ENCODE data around the gene PGF. TPM values are rescaled to one million over a fixed set of nuclear protein-coding genes. Genes with fewer than 3 reads are reported as not detected.

PGF gene
- total RNA-seq, 1 donor, result 16.3 TPM

DNA sequence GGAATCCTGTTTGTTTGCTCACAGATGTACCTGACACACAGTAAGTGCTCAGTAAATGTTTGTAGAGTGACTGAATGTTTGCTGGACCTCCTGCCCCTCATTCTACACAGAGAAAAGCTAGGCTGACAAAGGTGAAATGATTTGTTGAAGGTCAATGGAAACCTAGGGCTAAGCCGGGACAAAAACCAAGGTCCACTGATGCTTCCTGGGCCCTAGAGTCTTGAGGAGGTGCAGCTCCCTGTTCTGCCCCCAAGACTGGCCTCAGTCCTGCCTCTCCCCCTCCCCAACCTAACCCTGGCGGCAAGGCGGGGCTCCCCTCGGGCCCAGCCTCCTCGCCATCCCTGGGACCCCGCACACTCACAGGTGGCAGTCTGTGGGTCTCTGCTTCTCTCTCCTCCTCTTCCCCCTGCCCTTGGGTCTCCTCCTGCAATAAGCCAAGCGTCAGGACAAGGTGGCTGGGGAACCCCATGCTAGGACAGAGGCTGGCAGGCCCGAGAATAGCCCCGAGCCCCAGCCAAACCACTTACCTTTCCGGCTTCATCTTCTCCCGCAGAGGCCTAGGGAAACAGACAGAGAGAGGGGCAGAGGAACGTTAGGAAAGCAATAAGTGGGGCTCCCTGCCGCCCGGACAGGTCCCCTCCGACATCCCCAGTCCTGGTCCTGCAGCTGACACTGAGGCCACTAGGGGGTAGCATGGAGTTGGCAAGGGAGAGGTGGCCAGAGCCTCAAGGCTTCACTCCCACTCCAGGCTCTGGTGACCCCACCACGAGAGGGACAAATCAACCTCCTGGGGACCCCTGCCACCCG, 9.3 kb downstream of the PGF start:
- H3K79me2 ChIP-seq (ENCODE audit: insufficient read depth, low read length), result no peaks in the 10 kb centered on the region
- H3K4me1 ChIP-seq (ENCODE audit: insufficient read depth, low read length), result peaks cover 10% of the 10 kb centered on the region
- H3K9me3 ChIP-seq (ENCODE audit: low read depth, low read length), result no peaks in the 10 kb centered on the region
- no peaks in the 10 kb centered on the region for H3K27me3 ChIP-seq (ENCODE audit: insufficient read depth, low read length)
- no peak overlapping the region for H3K4me2 ChIP-seq (ENCODE audit: insufficient read depth, low read length)
- H2AFZ ChIP-seq (ENCODE audit: low read length), result peak overlapping the region; percentile 13
- TF ChIP-seq, protein P1, sequence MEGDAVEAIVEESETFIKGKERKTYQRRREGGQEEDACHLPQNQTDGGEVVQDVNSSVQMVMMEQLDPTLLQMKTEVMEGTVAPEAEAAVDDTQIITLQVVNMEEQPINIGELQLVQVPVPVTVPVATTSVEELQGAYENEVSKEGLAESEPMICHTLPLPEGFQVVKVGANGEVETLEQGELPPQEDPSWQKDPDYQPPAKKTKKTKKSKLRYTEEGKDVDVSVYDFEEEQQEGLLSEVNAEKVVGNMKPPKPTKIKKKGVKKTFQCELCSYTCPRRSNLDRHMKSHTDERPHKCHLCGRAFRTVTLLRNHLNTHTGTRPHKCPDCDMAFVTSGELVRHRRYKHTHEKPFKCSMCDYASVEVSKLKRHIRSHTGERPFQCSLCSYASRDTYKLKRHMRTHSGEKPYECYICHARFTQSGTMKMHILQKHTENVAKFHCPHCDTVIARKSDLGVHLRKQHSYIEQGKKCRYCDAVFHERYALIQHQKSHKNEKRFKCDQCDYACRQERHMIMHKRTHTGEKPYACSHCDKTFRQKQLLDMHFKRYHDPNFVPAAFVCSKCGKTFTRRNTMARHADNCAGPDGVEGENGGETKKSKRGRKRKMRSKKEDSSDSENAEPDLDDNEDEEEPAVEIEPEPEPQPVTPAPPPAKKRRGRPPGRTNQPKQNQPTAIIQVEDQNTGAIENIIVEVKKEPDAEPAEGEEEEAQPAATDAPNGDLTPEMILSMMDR (IDR thresholded peaks at IDR 0.05; ENCODE audit: extremely low read depth, low read depth, low read length), result peak; percentile 93
- peaks cover 2% of the 10 kb centered on the region for H3K36me3 ChIP-seq (ENCODE audit: insufficient read depth, low read length)
- no peak overlapping the region for H3K4me3 ChIP-seq (ENCODE audit: insufficient read depth, low read length)
- no peaks in the 10 kb centered on the region for H4K20me1 ChIP-seq (ENCODE audit: insufficient read depth, low read length)
- DNase-seq (ENCODE audit: insufficient read length, low spot score, missing footprints), result peak; percentile 98
- no peak overlapping the region for H3K27ac ChIP-seq (ENCODE audit: low read depth, low read length)

DNA sequence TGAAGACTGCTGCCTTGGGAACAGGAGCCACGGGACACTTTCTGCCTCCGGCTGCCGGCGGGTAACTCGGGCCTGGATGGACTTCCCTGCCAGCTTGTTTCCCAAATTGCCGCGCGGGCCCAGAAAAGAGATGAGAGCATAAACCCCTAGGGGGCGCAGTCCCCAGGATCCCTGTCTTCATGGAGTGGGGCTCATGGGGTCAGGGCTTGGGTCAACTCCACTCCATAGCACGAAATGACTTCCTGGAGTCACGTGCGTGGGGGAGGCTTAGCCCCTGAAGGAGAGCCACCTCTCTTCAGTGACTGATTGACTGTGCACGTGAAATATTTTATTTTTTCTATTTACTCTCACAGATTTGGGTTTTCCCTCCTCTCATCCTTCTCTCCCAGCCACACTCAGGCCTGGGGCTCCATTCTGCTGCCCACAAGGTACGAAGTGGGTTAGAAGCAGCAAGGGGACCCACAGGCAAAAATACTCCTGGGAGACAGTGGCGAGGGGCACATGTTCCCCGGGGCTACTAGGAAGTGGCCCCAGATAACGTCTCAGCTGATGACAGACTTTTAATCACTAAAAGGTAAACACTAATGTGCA, 10.0 kb downstream of the PGF start:
- H3K36me3 ChIP-seq (ENCODE audit: insufficient read depth, low read length), result peaks cover 2% of the 10 kb centered on the region
- no peak overlapping the region for H3K4me2 ChIP-seq (ENCODE audit: insufficient read depth, low read length)
- H3K27ac ChIP-seq (ENCODE audit: low read depth, low read length), result no peak overlapping the region
- TF ChIP-seq, protein P1 (IDR thresholded peaks at IDR 0.05; ENCODE audit: extremely low read depth, low read depth, low read length), result peak; percentile 59
- H3K79me2 ChIP-seq (ENCODE audit: insufficient read depth, low read length), result no peaks in the 10 kb centered on the region
- no peaks in the 10 kb centered on the region for H3K9me3 ChIP-seq (ENCODE audit: low read depth, low read length)
- DNase-seq (ENCODE audit: insufficient read length, low spot score, missing footprints), result peak; percentile 90
- H3K27me3 ChIP-seq (ENCODE audit: insufficient read depth, low read length), result no peaks in the 10 kb centered on the region
- H3K4me3 ChIP-seq (ENCODE audit: insufficient read depth, low read length), result no peak overlapping the region
- H4K20me1 ChIP-seq (ENCODE audit: insufficient read depth, low read length), result no peaks in the 10 kb centered on the region
- H2AFZ ChIP-seq (ENCODE audit: low read length), result no peak overlapping the region
- peaks cover 15% of the 10 kb centered on the region for H3K4me1 ChIP-seq (ENCODE audit: insufficient read depth, low read length)

DNA sequence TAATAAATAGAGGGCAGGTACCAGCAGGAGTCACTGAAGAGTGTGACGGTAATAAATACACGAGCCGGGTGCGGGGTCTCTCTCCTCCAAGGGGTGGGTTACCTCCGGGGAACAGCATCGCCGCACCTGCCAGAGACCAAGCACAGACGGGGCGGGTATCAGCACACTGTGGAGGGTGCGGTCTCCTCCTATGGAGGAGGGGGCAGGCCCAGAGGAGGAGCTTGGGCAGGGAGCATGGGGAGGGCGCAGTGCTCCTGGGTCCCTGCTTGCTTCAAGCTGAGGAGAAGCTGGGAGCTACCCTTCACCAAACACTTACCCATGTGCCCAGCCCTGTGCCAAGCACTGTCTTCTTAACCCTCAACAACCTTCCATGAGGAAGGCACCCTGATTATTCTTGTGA, 12.8 kb downstream of the PGF start:
- Histone ChIP-seq H3K27ac (ENCODE audit: low read depth, low read length) (no peak overlapping the region), H3K4me1 (ENCODE audit: insufficient read depth, low read length) (peaks cover 30% of the 10 kb centered on the region)

DNA sequence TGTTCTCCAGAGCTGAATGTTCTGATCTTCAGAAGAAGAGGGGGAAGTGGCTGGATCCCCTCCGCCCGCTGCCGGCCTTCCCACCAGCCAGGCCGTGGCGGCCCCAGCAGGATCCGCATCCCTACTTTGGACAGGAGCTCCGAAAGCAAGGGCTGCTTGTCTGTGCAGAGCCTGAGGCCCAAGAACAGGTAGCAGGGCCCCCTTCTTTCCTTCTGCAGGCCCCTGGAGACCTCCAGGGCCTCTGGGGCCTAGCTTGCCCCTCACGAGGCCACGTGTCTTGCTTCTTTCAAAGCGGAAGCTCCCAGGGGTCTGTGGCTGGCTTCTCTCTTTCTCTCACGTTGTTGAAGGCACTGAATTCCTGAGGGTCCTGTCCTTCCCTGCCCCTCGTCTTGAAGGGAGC, 13.2 kb downstream of the PGF start:
- H3K27me3 ChIP-seq (ENCODE audit: insufficient read depth, low read length), result no peaks in the 10 kb centered on the region
- peaks cover 2% of the 10 kb centered on the region for H3K36me3 ChIP-seq (ENCODE audit: insufficient read depth, low read length)
- DNase-seq (ENCODE audit: insufficient read length, low spot score, missing footprints), result no peak
- H4K20me1 ChIP-seq (ENCODE audit: insufficient read depth, low read length), result no peaks in the 10 kb centered on the region
- H2AFZ ChIP-seq (ENCODE audit: low read length), result peak overlapping the region; percentile 63
- TF ChIP-seq, protein P1 (IDR thresholded peaks at IDR 0.05; ENCODE audit: extremely low read depth, low read depth, low read length), result no peak
- H3K4me3 ChIP-seq (ENCODE audit: insufficient read depth, low read length), result no peak overlapping the region
- no peaks in the 10 kb centered on the region for H3K9me3 ChIP-seq (ENCODE audit: low read depth, low read length)
- H3K27ac ChIP-seq (ENCODE audit: low read depth, low read length), result no peak overlapping the region
- no peak overlapping the region for H3K4me2 ChIP-seq (ENCODE audit: insufficient read depth, low read length)
- no peaks in the 10 kb centered on the region for H3K79me2 ChIP-seq (ENCODE audit: insufficient read depth, low read length)
- peaks cover 30% of the 10 kb centered on the region for H3K4me1 ChIP-seq (ENCODE audit: insufficient read depth, low read length)

More for the DNA sequence above, 12.8 kb downstream of the PGF start:
- Histone ChIP-seq H3K9me3 (ENCODE audit: low read depth, low read length) (no peaks in the 10 kb centered on the region), H3K27me3 (ENCODE audit: insufficient read depth, low read length) (no peaks in the 10 kb centered on the region), H2AFZ (ENCODE audit: low read length) (no peak overlapping the region), H3K79me2 (ENCODE audit: insufficient read depth, low read length) (no peaks in the 10 kb centered on the region), H3K36me3 (ENCODE audit: insufficient read depth, low read length) (peaks cover 2% of the 10 kb centered on the region), H3K4me3 (ENCODE audit: insufficient read depth, low read length) (no peak overlapping the region), H4K20me1 (ENCODE audit: insufficient read depth, low read length) (no peaks in the 10 kb centered on the region), H3K4me2 (ENCODE audit: insufficient read depth, low read length) (no peak overlapping the region)
- TF ChIP-seq, protein P1 (IDR thresholded peaks at IDR 0.05; ENCODE audit: extremely low read depth, low read depth, low read length), result no peak
- peak; percentile 21 for DNase-seq (ENCODE audit: insufficient read length, low spot score, missing footprints)
